AG10803 (cell line): Measurements from ENCODE around the gene FILIP1L.

Experiments used
- DNase-seq: peaks from one replicate; pipeline ENCODE4 v3.0.0; 2010; ENCODE audit warnings: low read depth
- H3K4me3 ChIP-seq: 2 replicates; pipeline ENCODE4 v1.5.1; 2011; ENCODE audit warnings: mild to moderate bottlenecking, low read length, control low read depth
- TF ChIP-seq, protein P1 (sequence below): conservative IDR thresholded peaks from 2 replicates; pipeline ENCODE4 v1.5.1; 2011; ENCODE audit warnings: mild to moderate bottlenecking, low read length, control low read depth, inconsistent platforms

The FILIP1L gene

DNA sequence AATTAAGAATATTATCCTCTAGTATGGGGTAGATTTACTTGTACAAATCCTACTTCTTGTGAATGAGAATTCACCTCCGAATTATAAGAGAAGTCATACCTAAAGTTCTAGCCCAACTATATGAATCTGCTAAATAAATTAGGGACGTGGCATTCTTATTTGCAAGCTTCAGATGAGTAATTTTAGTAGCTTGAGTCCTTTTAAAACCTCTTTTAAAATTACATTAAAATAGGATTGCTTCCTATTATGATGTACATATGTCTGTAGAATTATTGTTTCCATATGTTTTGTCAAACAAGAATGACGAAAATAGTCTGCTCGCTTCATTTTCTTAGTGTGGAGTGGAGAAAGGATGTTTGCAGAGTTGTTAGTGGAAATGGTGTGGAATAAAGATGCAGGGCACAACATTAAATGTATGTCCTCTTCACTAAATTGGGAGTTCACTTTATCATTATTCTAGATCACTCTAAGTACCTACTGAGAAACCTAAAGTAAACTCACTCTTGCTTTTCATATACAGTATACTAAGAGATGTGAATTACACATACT, 237.2 kb downstream of the FILIP1L start:
- no peak for DNase-seq
- H3K4me3 ChIP-seq, result peak overlapping the region; percentile 84

DNA sequence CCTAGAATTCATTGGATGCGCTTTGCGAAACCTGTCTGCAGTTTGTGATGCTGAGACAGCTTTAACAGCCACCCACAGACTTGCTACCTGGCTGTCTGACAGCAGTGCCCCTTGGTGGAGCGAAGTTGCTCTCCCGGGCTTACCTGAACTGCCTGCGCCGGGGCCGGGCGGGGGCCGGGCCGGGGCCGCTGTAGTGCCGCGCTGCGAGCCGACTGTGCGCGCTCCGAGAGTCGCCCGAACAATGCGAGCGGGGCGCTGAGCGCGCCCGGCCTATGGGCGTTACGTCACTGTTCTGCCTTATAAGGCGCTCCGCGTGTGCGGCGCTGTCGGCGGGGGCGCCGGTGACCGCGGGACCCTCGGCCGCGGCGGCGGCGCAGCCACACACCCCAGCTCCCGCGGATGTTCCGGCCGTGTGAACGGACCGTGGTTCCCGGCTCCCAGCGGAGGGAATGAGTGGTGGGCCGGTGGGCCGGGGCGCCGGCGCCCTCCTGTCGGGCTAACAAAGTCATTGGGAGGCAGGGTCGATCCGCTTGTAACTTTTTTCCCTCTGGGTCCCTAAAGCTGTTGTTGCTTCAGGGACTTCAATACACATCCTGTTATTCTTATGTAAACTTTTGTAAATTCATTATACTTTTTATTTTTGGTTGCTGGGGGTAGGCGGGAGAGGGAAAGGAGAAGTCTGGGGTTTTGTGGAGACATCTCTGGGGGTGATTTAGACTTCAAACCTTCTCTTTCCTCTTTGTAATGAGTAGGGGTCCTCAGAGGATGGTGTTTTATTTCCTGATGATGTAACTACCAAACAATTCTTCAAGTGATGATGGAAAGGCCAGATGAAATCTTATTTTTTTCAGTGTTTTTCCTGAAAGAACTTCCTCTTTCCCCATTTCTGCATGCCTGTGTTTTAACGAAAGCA, 238.1 kb downstream of the FILIP1L start:
- TF ChIP-seq, protein P1, sequence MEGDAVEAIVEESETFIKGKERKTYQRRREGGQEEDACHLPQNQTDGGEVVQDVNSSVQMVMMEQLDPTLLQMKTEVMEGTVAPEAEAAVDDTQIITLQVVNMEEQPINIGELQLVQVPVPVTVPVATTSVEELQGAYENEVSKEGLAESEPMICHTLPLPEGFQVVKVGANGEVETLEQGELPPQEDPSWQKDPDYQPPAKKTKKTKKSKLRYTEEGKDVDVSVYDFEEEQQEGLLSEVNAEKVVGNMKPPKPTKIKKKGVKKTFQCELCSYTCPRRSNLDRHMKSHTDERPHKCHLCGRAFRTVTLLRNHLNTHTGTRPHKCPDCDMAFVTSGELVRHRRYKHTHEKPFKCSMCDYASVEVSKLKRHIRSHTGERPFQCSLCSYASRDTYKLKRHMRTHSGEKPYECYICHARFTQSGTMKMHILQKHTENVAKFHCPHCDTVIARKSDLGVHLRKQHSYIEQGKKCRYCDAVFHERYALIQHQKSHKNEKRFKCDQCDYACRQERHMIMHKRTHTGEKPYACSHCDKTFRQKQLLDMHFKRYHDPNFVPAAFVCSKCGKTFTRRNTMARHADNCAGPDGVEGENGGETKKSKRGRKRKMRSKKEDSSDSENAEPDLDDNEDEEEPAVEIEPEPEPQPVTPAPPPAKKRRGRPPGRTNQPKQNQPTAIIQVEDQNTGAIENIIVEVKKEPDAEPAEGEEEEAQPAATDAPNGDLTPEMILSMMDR, result no peak
- H3K4me3 ChIP-seq, result peak overlapping the region; percentile 84

More for the DNA sequence above, 237.2 kb downstream of the FILIP1L start:
- TF ChIP-seq, protein P1, result no peak

DNA sequence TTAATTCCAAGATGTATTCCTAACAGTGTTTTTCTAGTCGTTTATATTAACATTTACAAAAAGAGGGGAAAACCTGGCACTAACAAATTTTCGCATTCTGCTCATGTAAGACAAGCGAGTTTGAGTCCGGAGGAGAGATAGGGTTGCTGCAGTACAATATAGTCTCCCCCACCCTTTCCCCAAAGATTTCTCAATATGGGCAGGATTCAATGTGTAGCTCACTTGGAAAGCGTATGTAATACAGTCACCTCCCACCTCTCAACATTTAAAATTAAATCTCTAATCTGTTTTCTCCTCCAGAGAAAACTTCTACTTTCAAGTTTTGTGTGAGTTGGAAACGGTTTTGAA, 238.7 kb downstream of the FILIP1L start:
- H3K4me3 ChIP-seq, result peak overlapping the region; percentile 84
- DNase-seq, result peak; percentile 72
- TF ChIP-seq, protein P1, result no peak

More for the DNA sequence above, 238.1 kb downstream of the FILIP1L start:
- peak; percentile 70 for DNase-seq

DNA sequence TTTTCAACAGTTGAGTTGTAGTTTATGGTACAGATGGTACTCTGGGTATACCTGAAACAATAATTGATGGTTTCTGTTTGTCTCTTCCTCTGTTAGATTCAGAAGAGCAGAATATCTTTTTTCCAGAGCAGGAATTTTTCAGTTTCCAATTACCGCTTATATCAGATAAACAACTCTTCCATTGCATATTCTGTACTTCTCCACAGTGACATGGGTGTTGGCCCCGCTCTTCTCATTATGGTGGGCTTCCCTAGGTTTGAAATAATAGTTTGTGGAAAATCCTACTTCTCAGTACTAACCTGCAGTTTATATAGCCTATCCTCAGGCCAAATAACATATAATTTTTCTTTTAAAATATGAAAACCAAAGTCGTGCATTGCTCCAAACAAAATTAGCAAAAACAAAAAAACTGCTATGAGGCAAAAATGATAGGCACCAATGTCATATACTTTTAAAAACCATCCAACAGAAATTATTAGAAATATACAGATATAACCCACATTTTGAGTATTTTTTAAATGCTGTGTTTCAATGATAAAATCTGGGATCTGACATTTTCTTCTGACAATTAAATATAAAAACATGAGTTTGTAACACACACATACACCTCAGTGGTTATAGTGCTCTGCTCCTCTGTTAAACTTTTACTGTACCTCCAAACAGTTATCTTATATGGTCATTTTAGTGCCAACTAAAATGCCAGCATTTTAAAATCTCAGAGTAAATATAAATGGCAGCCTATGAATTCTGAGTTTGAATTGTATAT, 239.9 kb downstream of the FILIP1L start:
- peak overlapping the region; percentile 84 for H3K4me3 ChIP-seq
- TF ChIP-seq, protein P1, result no peak

DNA sequence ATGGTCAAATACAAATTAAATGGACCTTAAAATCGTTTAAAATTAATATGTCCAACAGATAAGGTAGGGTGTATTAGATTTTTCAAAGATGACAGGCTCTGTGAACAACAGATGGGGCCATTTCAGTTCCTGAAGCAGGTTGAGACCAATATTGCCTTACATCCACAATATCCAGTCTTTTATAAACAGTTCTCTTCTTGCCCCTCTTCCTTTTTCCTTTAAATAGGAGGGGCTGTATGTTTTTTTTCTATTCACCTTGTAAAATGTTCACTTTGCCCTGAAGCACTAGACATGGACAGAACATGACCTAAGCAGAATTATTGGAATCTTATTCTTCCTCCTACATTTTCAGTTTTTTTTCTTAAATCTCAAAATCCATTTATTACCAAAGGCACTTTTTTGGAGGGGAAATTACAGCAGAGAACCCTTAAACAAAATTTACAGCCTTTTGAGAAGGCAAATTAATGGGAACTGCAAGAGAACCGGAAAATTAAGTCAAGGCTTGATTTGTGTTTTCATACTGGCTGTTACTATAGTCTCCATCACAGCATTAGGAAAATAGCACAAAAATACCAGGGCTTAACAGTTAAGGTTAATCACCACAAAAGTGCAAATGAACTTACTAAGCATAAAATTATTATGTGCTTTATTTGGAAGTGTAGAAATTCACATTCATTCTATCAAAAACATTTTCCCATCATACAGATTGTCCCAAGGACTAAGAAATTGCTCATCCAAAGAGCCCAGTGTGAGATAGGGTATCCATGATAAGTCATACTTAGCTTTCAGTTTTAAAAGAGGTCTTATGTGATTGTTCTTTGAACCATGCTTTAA, 240.8 kb downstream of the FILIP1L start:
- TF ChIP-seq, protein P1, result no peak
- H3K4me3 ChIP-seq, result peak overlapping the region; percentile 84
- DNase-seq, result no peak

More for the DNA sequence above, 239.9 kb downstream of the FILIP1L start:
- no peak for DNase-seq

DNA sequence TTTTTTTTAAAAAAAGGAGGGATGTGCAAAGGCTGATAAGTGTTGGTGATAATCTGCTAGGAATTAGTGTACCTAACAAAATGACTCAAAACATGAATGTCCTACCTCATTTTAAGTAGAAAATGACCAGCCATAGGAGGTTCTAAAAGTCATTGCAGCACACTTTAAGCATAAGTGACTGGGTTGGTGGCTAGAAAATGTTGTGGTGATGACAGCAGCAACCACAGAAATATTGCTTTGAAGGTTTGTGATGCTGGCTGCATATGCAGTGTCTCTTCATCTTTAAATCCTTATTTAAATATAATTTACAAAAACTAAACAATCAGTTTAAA, 241.4 kb downstream of the FILIP1L start:
- TF ChIP-seq, protein P1, result no peak
- peak overlapping the region; percentile 84 for H3K4me3 ChIP-seq
- DNase-seq, result no peak
